H9 (cell line): Measurements from ENCODE around the gene PGAP6. TPM values are rescaled to one million over a fixed set of nuclear protein-coding genes. Genes with fewer than 3 reads are reported as not detected.
A peak's percentile ranks its signal among the peaks of the same experiment; 100 is the strongest.

Experiments used
- DNase-seq: peaks from one replicate; pipeline ENCODE4 v3.0.0-alpha.2; 2017
- H2AFZ ChIP-seq: one replicate; pipeline ENCODE4 v1.6.1; 2013; ENCODE audit warnings: mild to moderate bottlenecking, low read length, control low read depth, moderate library complexity
- H2AK5ac ChIP-seq: 2 replicates; pipeline ENCODE4 v1.6.1; 2013; ENCODE audit warnings: low read length, control low read depth, mixed read lengths; ENCODE audit not compliant: insufficient read length
- H2BK120ac ChIP-seq: one replicate; pipeline ENCODE4 v1.6.1; 2013; ENCODE audit warnings: low read depth, mild to moderate bottlenecking, low read length, control low read depth, inconsistent platforms; ENCODE audit not compliant: poor library complexity, severe bottlenecking
- H2BK12ac ChIP-seq: 2 replicates; pipeline ENCODE4 v1.6.1; 2013; ENCODE audit warnings: low read length, control low read depth, mixed read lengths, low read depth; ENCODE audit not compliant: insufficient read length
- H2BK15ac ChIP-seq: 2 replicates; pipeline ENCODE4 v1.6.1; 2013; ENCODE audit warnings: low read depth, low read length, control low read depth
- H2BK20ac ChIP-seq: one replicate; pipeline ENCODE4 v1.6.1; 2013; ENCODE audit warnings: low read depth, mild to moderate bottlenecking, low read length, control low read depth, inconsistent platforms; ENCODE audit not compliant: poor library complexity, severe bottlenecking
- H2BK5ac ChIP-seq: 2 replicates; pipeline ENCODE4 v1.6.1; 2013; ENCODE audit warnings: low read length, control low read depth, mixed read lengths; ENCODE audit not compliant: insufficient read length
- H3K14ac ChIP-seq: 2 replicates; pipeline ENCODE4 v1.6.1; 2013; ENCODE audit warnings: low read length, control low read depth; ENCODE audit not compliant: insufficient read depth
- H3K18ac ChIP-seq: 2 replicates; pipeline ENCODE4 v1.6.1; 2013; ENCODE audit warnings: low read depth, mild to moderate bottlenecking, mixed read lengths, low read length, control low read depth; ENCODE audit not compliant: insufficient read length
- H3K23ac ChIP-seq: 2 replicates; pipeline ENCODE4 v1.6.1; 2013; ENCODE audit warnings: low read length, control low read depth, mixed read lengths, low read depth; ENCODE audit not compliant: insufficient read length
- H3K23me2 ChIP-seq: 2 replicates; pipeline ENCODE4 v1.6.1; 2013; ENCODE audit warnings: low read depth, mild to moderate bottlenecking, mixed read lengths, low read length, control low read depth; ENCODE audit not compliant: insufficient read length, poor library complexity, severe bottlenecking
- H3K27ac ChIP-seq: 2 replicates; pipeline ENCODE4 v1.5.1; 2013; ENCODE audit warnings: low read length, control low read depth, mixed read lengths, low read depth; ENCODE audit not compliant: insufficient read length
- H3K27me3 ChIP-seq: 2 replicates; pipeline ENCODE4 v1.6.1; 2013; ENCODE audit warnings: low read length, control low read depth, inconsistent platforms; ENCODE audit not compliant: insufficient read depth
- H3K4ac ChIP-seq: 2 replicates; pipeline ENCODE4 v1.6.1; 2013; ENCODE audit warnings: low read depth, mild to moderate bottlenecking, control low read depth, inconsistent platforms, low read length, moderate library complexity
- H3K4me1 ChIP-seq: 2 replicates; pipeline ENCODE4 v1.6.1; 2013; ENCODE audit warnings: low read length, control low read depth, inconsistent platforms; ENCODE audit not compliant: insufficient read depth
- H3K4me2 ChIP-seq: 2 replicates; pipeline ENCODE4 v1.6.1; 2013; ENCODE audit warnings: low read length, control low read depth, mixed read lengths; ENCODE audit not compliant: insufficient read length, insufficient read depth
- H3K56ac ChIP-seq: 2 replicates; pipeline ENCODE4 v1.6.1; 2013; ENCODE audit warnings: low read depth, mild to moderate bottlenecking, mixed read lengths, low read length, control low read depth; ENCODE audit not compliant: insufficient read length
- H3K79me1 ChIP-seq: 2 replicates; pipeline ENCODE4 v1.6.1; 2013; ENCODE audit warnings: low read depth, mild to moderate bottlenecking, moderate library complexity, low read length, control low read depth, inconsistent platforms; ENCODE audit not compliant: insufficient read depth, poor library complexity, severe bottlenecking
- H3K79me2 ChIP-seq: 2 replicates; pipeline ENCODE4 v1.6.1; 2013; ENCODE audit warnings: low read length, control low read depth, inconsistent platforms; ENCODE audit not compliant: insufficient read depth
- H3K9ac ChIP-seq: 2 replicates; pipeline ENCODE4 v1.6.1; 2013; ENCODE audit warnings: low read length, control low read depth, mixed read lengths; ENCODE audit not compliant: insufficient read length; ENCODE audit errors: extremely low read depth
- H3K9me3 ChIP-seq: one replicate; pipeline ENCODE4 v1.6.1; 2013; ENCODE audit warnings: low read depth, low read length, inconsistent platforms; ENCODE audit not compliant: control insufficient read depth
- H3T11ph ChIP-seq: one replicate; pipeline ENCODE4 v1.6.1; 2013; ENCODE audit warnings: mild to moderate bottlenecking, low read length, control low read depth, inconsistent platforms
- H4K20me1 ChIP-seq: one replicate; pipeline ENCODE4 v1.6.1; 2013; ENCODE audit not compliant: control insufficient read depth, insufficient read length, insufficient read depth
- H4K5ac ChIP-seq: 2 replicates; pipeline ENCODE4 v1.6.1; 2013; ENCODE audit warnings: low read depth, mild to moderate bottlenecking, mixed read lengths, low read length, control low read depth; ENCODE audit not compliant: insufficient read length
- H4K8ac ChIP-seq: replicated peaks from 2 replicates; pipeline ENCODE4 v1.6.1; 2013; ENCODE audit warnings: low read length, control low read depth, mixed read lengths, low read depth; ENCODE audit not compliant: insufficient read length
- H4K91ac ChIP-seq: 2 replicates; pipeline ENCODE4 v1.6.1; 2013; ENCODE audit warnings: low read depth, mild to moderate bottlenecking, moderate library complexity, mixed read lengths, low read length, control low read depth; ENCODE audit not compliant: insufficient read length
- H3K27ac Mint-ChIP-seq, 3 experiments: 2 replicates in 2 of 3; 3 replicates in 1 of 3; pipeline ENCODE4 v1.8.0; 2020 to 2021; ENCODE audit warnings: mixed read lengths in 3 of 3, mild to moderate bottlenecking in 1 of 3, moderate library complexity in 1 of 3
- H3K27me3 Mint-ChIP-seq: 2 replicates; pipeline ENCODE4 v1.8.0; 2021; ENCODE audit warnings: low read depth, mild to moderate bottlenecking, moderate library complexity, mixed read lengths
- H3K36me3 Mint-ChIP-seq, 3 experiments: 2 replicates in 2 of 3; 3 replicates in 1 of 3; pipeline ENCODE4 v1.8.0; 2020 to 2021; ENCODE audit warnings: low read depth in 3 of 3, mixed read lengths in 3 of 3; ENCODE audit not compliant: insufficient read depth in 1 of 3
- H3K4me1 Mint-ChIP-seq, 2 experiments: 2 replicates each; pipeline ENCODE4 v1.8.0; 2020; ENCODE audit warnings: mixed read lengths in 2 of 2
- H3K4me3 Mint-ChIP-seq, 2 experiments: 2 replicates in 1 of 2; 3 replicates in 1 of 2; pipeline ENCODE4 v1.8.0; 2020 to 2021; ENCODE audit warnings: mild to moderate bottlenecking in 2 of 2, mixed read lengths in 2 of 2, moderate library complexity in 1 of 2
- H3K9me3 Mint-ChIP-seq, 2 experiments: 2 replicates in 1 of 2; 3 replicates in 1 of 2; pipeline ENCODE4 v1.8.0; 2020; ENCODE audit warnings: mild to moderate bottlenecking in 2 of 2, mixed read lengths in 2 of 2, moderate library complexity in 1 of 2
- WGBS: extraction: QIAGEN DNeasy Blood & Tissue Kit; methylation state at CpG from one replicate; pipeline ENCODE4 v1.1.7; 2013; ENCODE audit warnings: missing lambda C conversion rate, low lambda C conversion rate, mixed read lengths; ENCODE audit not compliant: insufficient read length; ENCODE audit errors: extremely low coverage; 5-methylcytosine and 5-hydroxymethylcytosine counted together
- total RNA-seq: library from RNA; stranded (reverse); gene quantifications from 2 replicates; pipeline ENCODE4 v1.2.1, GENCODE V29; 2021
- TF ChIP-seq, protein P1 (sequence below): fragments of 200-600 bp; sonication (generic); conservative IDR thresholded peaks from 3 replicates; pipeline ENCODE4 v1.8.0; 2021; ENCODE audit warnings: antibody characterized with exemption, mild to moderate bottlenecking

PGAP6 gene
- total RNA-seq, 1 experiment from 2014 or later, result 111 TPM

GRCh38 chr16:370979-371514 is 10.7 kb downstream of the PGAP6 start:
- Histone ChIP-seq H2AFZ (no peak overlapping the region), H2BK12ac (no peak overlapping the region), H4K5ac (no peak overlapping the region), H2BK20ac (no peak overlapping the region), H3K23ac (no peak overlapping the region), H3K56ac (no peak overlapping the region), H3K9me3 (no peaks in the 10 kb centered on the region), H3K23me2 (no peaks in the 10 kb centered on the region), H3K18ac (no peak overlapping the region), H4K91ac (no peak overlapping the region), H3K4me1 (no peaks in the 10 kb centered on the region), H4K20me1 (no peaks in the 10 kb centered on the region), H3K27me3 (no peaks in the 10 kb centered on the region), H2BK5ac (no peak overlapping the region), H2BK120ac (no peak overlapping the region), H2BK15ac (no peak overlapping the region), H3K4ac (no peak overlapping the region), H3K79me1 (no peaks in the 10 kb centered on the region), H3T11ph (no peak overlapping the region), H3K4me2 (no peak overlapping the region), H4K8ac (no peak overlapping the region), H3K9ac (no peak overlapping the region), H3K79me2 (no peaks in the 10 kb centered on the region), H2AK5ac (no peak overlapping the region), H3K27ac (no peak overlapping the region), H3K14ac (no peak overlapping the region)
- peaks cover 7 to 64% (median 46%) of the 10 kb centered on the region in 3 experiments for H3K36me3 Mint-ChIP-seq
- H3K4me3 Mint-ChIP-seq, result peak overlapping the region; percentile 76 to 87
- WGBS, result no CpG with 5 or more reads among the region's 10 CpGs
- no peaks in the 10 kb centered on the region; the same call in 1 of the 2 replicates for H3K27me3 Mint-ChIP-seq
- H3K4me1 Mint-ChIP-seq, result peaks cover 9 to 13% of the 10 kb centered on the region in 2 experiments
- TF ChIP-seq, protein P1, sequence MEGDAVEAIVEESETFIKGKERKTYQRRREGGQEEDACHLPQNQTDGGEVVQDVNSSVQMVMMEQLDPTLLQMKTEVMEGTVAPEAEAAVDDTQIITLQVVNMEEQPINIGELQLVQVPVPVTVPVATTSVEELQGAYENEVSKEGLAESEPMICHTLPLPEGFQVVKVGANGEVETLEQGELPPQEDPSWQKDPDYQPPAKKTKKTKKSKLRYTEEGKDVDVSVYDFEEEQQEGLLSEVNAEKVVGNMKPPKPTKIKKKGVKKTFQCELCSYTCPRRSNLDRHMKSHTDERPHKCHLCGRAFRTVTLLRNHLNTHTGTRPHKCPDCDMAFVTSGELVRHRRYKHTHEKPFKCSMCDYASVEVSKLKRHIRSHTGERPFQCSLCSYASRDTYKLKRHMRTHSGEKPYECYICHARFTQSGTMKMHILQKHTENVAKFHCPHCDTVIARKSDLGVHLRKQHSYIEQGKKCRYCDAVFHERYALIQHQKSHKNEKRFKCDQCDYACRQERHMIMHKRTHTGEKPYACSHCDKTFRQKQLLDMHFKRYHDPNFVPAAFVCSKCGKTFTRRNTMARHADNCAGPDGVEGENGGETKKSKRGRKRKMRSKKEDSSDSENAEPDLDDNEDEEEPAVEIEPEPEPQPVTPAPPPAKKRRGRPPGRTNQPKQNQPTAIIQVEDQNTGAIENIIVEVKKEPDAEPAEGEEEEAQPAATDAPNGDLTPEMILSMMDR, result no peak
- no peaks in the 10 kb centered on the region for H3K9me3 Mint-ChIP-seq
- H3K27ac Mint-ChIP-seq, result peak overlapping the region in 2 of 3 experiments; percentile 44 to 86; a peak in 1 of 7 replicates
- no peak for DNase-seq
